ENCODE measurements around the gene KRTAP5-2.

GRCh38 chr11:1558775-1559110 is 39.4 kb downstream of the KRTAP5-2 start:
- no peak for TF ChIP-seq CTCF (IDR thresholded peaks at IDR 0.05 in 8 of 11, conservative IDR thresholded peaks at IDR 0.05 in 3 of 11)
- no peak for TF ChIP-seq POLR2AphosphoS5 (IDR thresholded peaks at IDR 0.05)

Measured in spleen (tissue), 7 donors.